Karpas-422 (cell line): Measurements from ENCODE around the gene MT1B. TPM values are rescaled to one million over a fixed set of nuclear protein-coding genes. Genes with fewer than 3 reads are reported as not detected.

Experiments used
- DNase-seq: peaks from one replicate; pipeline ENCODE4 v3.0.0-alpha.2; 2015
- H2AFZ ChIP-seq: fragments of 200-600 bp; sonication (generic); 2 replicates; pipeline ENCODE4 v1.6.1; 2014; ENCODE audit warnings: antibody characterized with exemption, low read length, mixed read lengths
- H3K27ac ChIP-seq: fragments of 200-600 bp; sonication (generic); 2 replicates; pipeline ENCODE4 v1.5.1; 2014; ENCODE audit warnings: mild to moderate bottlenecking, low read length, moderate library complexity
- H3K27me3 ChIP-seq: fragments of 200-600 bp; sonication (generic); 2 replicates; pipeline ENCODE4 v1.6.1; 2014; ENCODE audit warnings: low read length, mixed read lengths
- H3K36me3 ChIP-seq: fragments of 200-600 bp; sonication (generic); 2 replicates; pipeline ENCODE4 v1.6.1; 2014; ENCODE audit warnings: low read length, mixed read lengths; ENCODE audit not compliant: insufficient read depth
- H3K4me1 ChIP-seq: fragments of 200-600 bp; sonication (generic); 2 replicates; pipeline ENCODE4 v1.6.1; 2014; ENCODE audit warnings: mild to moderate bottlenecking, low read length, mixed read lengths
- H3K4me2 ChIP-seq: fragments of 200-600 bp; sonication (generic); 2 replicates; pipeline ENCODE4 v1.6.1; 2014; ENCODE audit warnings: low read length, low read depth, mild to moderate bottlenecking; ENCODE audit not compliant: poor library complexity, severe bottlenecking
- H3K4me3 ChIP-seq: fragments of 200-600 bp; sonication (generic); 2 replicates; pipeline ENCODE4 v1.5.1; 2014; ENCODE audit warnings: mild to moderate bottlenecking, antibody characterized with exemption, low read length, mixed read lengths
- H3K79me2 ChIP-seq: fragments of 200-600 bp; sonication (generic); 2 replicates; pipeline ENCODE4 v1.6.1; 2014; ENCODE audit warnings: mild to moderate bottlenecking, low read length, mixed read lengths
- H3K9ac ChIP-seq: fragments of 200-600 bp; sonication (generic); 2 replicates; pipeline ENCODE4 v1.6.0; 2014; ENCODE audit warnings: low read length
- H3K9me2 ChIP-seq: fragments of 200-600 bp; sonication (generic), shearing (Covaris generic); replicated peaks from 2 replicates; pipeline ENCODE4 v1.6.0; 2014; ENCODE audit warnings: mild to moderate bottlenecking, low read length, moderate library complexity; ENCODE audit not compliant: insufficient read depth
- H3K9me3 ChIP-seq: fragments of 300-700, 200-600 bp; sonication (generic); 2 replicates; pipeline ENCODE4 v1.6.1; 2014; ENCODE audit warnings: low read length, mixed read lengths
- H4K20me1 ChIP-seq: fragments of 200-600 bp; sonication (generic); 2 replicates; pipeline ENCODE4 v1.6.1; 2014; ENCODE audit warnings: mild to moderate bottlenecking, antibody characterized with exemption, low read length, low read depth; ENCODE audit not compliant: insufficient read depth
- total RNA-seq: library from RNA; depleted of rRNA; stranded (reverse); fragments of >200 nt; shearing (Covaris generic); gene quantifications from 2 replicates; pipeline ENCODE4 v1.2.3, GENCODE V29; 2014; ENCODE audit warnings: low replicate concordance

The MT1B gene
- total RNA-seq, 1 experiment from 2014 or later: 2.7 TPM

DNA sequence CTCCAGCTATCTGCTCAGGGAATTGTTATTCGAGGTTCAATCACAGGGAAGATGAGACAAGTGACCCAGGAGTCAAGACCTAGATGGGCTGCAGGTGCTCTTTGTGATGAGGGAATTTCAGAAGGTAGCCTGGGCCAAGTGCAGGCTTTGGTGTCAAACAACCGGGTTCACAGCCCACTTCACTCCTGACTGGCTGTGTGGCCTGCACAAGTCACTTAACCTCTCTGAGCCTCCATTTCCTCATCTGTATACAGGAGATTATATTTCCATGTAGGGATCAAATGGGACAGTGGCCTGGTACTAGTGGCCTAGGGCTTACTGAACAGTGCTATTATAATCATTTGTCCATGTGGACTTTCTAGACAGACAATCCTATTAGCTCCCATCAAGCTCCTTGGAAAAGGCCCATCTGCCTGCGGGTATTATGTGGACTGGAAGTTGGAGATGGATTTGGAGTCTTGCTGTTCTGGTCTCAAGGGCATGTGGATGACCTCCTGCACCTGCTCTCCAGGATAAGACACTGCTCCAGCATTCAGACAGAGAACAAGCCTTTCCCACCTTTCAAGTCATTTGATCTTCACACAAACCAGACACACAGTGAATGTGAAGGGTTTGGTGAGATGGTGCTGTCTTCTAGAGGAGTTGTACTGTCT, 27.5 kb downstream of the MT1B start:
- Histone ChIP-seq H3K36me3 (no peaks in the 10 kb centered on the region), H3K9me3 (no peaks in the 10 kb centered on the region), H3K4me3 (no peak overlapping the region), H3K27me3 (no peaks in the 10 kb centered on the region), H3K27ac (no peak overlapping the region), H3K4me1 (peaks cover 35% of the 10 kb centered on the region), H4K20me1 (peaks cover 7% of the 10 kb centered on the region; the same call in 1 of the 2 replicates), H3K9ac (no peak overlapping the region), H3K4me2 (no peak overlapping the region), H3K9me2 (no peaks in the 10 kb centered on the region), H2AFZ (no peak overlapping the region), H3K79me2 (no peaks in the 10 kb centered on the region)
- DNase-seq: no peak

DNA sequence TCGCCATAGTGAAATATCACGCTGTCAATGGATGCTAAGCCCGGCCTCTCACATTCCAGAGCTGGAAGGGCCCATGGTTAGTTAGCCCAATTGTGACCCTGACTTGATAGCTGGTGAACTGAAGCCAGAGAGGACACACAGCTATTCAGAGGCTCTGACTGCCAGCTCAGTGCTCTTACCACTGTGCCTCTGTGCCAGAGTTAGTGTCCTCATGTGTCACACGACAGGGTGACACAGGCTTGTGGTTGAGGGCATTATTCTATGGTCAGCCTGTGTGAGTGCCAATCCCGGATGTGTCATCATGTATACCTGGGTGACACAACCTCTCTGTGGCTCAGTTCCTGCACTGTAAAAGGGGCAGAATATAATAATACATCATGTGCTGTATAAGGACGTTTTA, 28.1 kb downstream of the MT1B start:
- no peaks in the 10 kb centered on the region for H3K27me3 ChIP-seq
- H3K4me1 ChIP-seq: peaks cover 36% of the 10 kb centered on the region
- no peak overlapping the region for H2AFZ ChIP-seq
- no peaks in the 10 kb centered on the region for H3K36me3 ChIP-seq
- no peak overlapping the region for H3K27ac ChIP-seq
- no peak overlapping the region for H3K4me2 ChIP-seq
- H3K9me3 ChIP-seq: no peaks in the 10 kb centered on the region
- no peak overlapping the region for H3K4me3 ChIP-seq
- DNase-seq: no peak
- H4K20me1 ChIP-seq: peaks cover 7% of the 10 kb centered on the region; the same call in 1 of the 2 replicates
- no peak overlapping the region for H3K9ac ChIP-seq
- no peaks in the 10 kb centered on the region for H3K79me2 ChIP-seq
- no peaks in the 10 kb centered on the region for H3K9me2 ChIP-seq

DNA sequence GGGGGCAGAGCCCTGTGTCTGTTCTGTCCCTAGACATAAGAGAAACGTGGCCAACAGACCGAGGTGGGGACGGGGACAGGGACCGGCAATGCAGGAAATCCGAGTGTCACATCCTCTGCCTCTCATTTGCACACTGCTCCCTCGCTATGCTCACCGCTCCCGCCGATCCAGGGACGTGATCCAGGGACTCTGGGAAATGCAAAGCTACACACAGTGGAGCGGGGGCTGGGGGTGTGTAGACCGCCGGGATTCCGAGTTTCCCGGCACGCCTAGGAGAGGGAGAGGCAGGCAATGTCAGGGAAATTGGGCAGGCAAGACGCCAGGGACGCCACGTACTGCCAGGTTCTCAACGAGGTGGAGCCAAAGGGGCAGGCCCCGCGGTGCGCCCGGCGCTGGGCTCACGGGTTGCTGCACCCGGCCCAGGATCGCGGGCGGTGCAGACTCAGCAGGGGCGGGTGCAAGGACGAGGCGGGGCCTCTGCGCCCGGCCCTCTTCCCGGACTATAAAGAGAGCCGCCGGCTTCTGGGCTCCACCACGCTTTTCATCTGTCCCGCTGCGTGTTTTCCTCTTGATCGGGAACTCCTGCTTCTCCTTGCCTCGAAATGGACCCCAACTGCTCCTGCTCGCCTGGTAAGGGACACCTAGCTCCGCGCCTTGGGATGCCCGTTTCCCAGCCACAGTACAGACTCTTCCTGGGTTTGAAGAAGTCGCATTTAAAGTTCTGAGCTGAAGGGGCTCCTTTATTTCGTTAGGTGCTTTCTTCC, 30.4 kb downstream of the MT1B start, which contains the start of gene MT1X:
Gene MT1X, plus strand, starts transcription at position 532 of the 764 bp plus-strand sequence. Its CDS starts 71 bp downstream, at position 603.
- no peaks in the 10 kb centered on the region for H3K9me3 ChIP-seq
- H4K20me1 ChIP-seq: peaks cover 7% of the 10 kb centered on the region; the same call in 1 of the 2 replicates
- no peaks in the 10 kb centered on the region for H3K79me2 ChIP-seq
- H3K4me1 ChIP-seq: peaks cover 30% of the 10 kb centered on the region
- H3K9ac ChIP-seq: peak within 1 kb of the TSS; percentile 87
- peak; percentile 97 for DNase-seq
- no peaks in the 10 kb centered on the region for H3K36me3 ChIP-seq
- no peaks in the 10 kb centered on the region for H3K9me2 ChIP-seq
- peak within 1 kb of the TSS; percentile 99 for H3K4me2 ChIP-seq
- H3K27ac ChIP-seq: no peak within 1 kb of the TSS
- H3K4me3 ChIP-seq: peak within 1 kb of the TSS; percentile 87
- no peaks in the 10 kb centered on the region for H3K27me3 ChIP-seq
- peak within 1 kb of the TSS; percentile 92 for H2AFZ ChIP-seq

DNA sequence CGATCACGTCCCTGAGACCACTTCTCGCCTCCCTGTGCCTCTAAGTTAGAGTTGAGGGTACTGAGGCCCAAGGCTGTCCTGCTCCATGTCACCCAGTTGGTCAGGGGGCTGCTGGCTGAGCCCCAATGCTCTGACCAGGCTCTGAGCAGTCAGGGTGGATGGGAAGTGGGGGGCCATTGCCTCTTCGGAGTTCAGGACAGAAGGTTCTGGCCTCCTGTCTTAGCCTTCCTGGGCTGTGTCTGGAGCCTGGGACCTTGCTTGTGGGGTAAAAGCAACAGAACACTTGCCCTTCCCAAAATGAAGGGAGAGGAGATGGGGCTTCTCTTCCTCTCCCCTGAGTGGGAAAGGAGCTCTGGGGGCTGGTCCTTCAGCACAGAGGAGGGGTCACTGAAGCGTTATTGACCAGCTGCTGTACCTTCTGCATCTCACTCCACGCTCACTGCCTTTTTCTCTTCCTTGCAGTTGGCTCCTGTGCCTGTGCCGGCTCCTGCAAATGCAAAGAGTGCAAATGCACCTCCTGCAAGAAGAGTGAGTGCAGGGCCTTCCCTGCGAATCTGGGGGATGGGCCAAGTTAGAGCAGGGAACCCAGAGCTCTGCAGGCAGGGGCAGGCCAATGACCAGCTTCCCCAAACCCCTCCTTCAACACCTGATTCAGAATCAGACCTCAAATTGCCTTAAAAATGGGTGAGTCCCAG, 31.2 kb downstream of the MT1B start:
- Histone ChIP-seq H2AFZ (no peak overlapping the region; the same call in 1 of the 2 replicates), H3K9ac (peak overlapping the region; percentile 87), H3K9me3 (no peaks in the 10 kb centered on the region), H3K4me1 (peaks cover 30% of the 10 kb centered on the region), H3K79me2 (no peaks in the 10 kb centered on the region), H3K4me2 (peak overlapping the region; percentile 99), H3K36me3 (no peaks in the 10 kb centered on the region), H3K9me2 (no peaks in the 10 kb centered on the region), H3K27me3 (no peaks in the 10 kb centered on the region), H3K4me3 (peak overlapping the region; percentile 87), H4K20me1 (peaks cover 7% of the 10 kb centered on the region; the same call in 1 of the 2 replicates), H3K27ac (no peak overlapping the region)
- peak; percentile 60 for DNase-seq

DNA sequence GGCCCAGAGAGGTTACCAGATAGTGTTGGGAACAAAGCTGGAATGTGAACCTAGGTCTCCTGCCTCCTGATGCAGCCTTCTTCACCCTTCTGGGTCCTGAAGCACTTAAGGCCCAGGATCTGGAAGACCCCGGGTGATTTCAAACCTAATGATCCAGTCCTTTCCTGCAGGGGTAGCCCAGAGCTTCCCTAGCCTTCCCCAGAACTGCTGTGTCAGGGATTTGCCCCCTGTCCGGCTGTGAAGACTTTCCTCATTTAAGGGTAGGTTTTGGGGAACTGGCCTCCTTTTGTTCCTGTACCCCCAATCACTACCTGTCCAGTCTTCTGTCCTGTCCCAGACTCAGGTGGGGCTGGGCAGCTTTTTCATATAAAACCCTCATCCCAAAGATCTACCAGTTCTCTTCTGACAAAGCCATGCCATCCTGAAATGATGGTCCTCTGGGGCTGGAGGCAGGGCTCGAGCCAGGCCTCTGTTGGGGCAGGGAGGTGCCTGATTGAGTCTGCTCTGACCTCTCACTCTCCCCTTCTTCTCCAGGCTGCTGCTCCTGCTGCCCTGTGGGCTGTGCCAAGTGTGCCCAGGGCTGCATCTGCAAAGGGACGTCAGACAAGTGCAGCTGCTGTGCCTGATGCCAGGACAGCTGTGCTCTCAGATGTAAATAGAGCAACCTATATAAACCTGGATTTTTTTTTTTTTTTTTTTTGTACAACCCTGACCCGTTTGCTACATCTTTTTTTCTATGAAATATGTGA, 31.9 kb downstream of the MT1B start:
- H3K9me2 ChIP-seq: no peaks in the 10 kb centered on the region
- peaks cover 30% of the 10 kb centered on the region for H3K4me1 ChIP-seq
- peak overlapping the region; percentile 87 for H3K9ac ChIP-seq
- no peaks in the 10 kb centered on the region for H3K79me2 ChIP-seq
- peak overlapping the region; percentile 87 for H3K4me3 ChIP-seq
- H3K36me3 ChIP-seq: no peaks in the 10 kb centered on the region
- peak overlapping the region; percentile 99 for H3K4me2 ChIP-seq
- H3K9me3 ChIP-seq: no peaks in the 10 kb centered on the region
- H4K20me1 ChIP-seq: peaks cover 7% of the 10 kb centered on the region; the same call in 1 of the 2 replicates
- no peak overlapping the region for H2AFZ ChIP-seq
- H3K27me3 ChIP-seq: no peaks in the 10 kb centered on the region
- DNase-seq: no peak
- no peak overlapping the region for H3K27ac ChIP-seq

DNA sequence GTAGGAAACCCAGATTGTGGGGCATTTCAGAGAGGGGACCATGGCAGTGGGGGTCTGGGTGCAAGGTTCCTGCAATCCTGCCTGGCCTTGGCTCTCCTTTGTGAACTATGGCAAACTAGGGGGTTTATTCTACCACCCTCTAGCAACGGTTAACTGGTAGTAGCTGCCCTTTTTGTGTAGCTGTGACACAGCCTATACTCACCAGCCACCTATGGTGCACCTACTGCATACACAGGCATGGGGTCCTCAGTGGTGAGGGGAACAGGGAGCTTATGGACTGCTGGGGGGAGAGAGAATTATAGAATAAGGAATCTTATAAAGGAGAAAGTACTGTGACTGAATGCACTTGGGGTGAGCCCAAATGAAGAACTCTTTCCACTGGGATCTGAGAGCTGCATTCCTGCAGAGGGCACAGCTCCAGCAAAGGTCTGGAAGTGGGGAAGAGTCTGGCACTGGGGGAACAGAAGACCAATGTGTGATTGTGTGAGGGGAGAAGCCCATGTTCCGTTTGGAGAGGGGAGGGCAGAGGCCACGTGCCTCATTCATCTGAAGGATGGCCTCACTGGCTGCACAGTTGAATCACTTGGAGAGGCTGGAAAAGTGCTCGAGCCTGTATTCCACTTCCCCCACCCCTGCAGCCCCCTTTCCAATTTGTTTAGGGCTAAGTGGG, 32.7 kb downstream of the MT1B start:
- Histone ChIP-seq H3K9ac (peak overlapping the region; percentile 87), H3K9me2 (no peaks in the 10 kb centered on the region), H3K36me3 (no peaks in the 10 kb centered on the region), H3K27ac (no peak overlapping the region), H3K4me2 (peak overlapping the region; percentile 99), H3K79me2 (no peaks in the 10 kb centered on the region), H4K20me1 (peaks cover 7% of the 10 kb centered on the region; the same call in 1 of the 2 replicates), H2AFZ (no peak overlapping the region), H3K4me1 (peaks cover 30% of the 10 kb centered on the region), H3K27me3 (no peaks in the 10 kb centered on the region), H3K4me3 (no peak overlapping the region; the same call in 1 of the 2 replicates), H3K9me3 (no peaks in the 10 kb centered on the region)
- DNase-seq: no peak

DNA sequence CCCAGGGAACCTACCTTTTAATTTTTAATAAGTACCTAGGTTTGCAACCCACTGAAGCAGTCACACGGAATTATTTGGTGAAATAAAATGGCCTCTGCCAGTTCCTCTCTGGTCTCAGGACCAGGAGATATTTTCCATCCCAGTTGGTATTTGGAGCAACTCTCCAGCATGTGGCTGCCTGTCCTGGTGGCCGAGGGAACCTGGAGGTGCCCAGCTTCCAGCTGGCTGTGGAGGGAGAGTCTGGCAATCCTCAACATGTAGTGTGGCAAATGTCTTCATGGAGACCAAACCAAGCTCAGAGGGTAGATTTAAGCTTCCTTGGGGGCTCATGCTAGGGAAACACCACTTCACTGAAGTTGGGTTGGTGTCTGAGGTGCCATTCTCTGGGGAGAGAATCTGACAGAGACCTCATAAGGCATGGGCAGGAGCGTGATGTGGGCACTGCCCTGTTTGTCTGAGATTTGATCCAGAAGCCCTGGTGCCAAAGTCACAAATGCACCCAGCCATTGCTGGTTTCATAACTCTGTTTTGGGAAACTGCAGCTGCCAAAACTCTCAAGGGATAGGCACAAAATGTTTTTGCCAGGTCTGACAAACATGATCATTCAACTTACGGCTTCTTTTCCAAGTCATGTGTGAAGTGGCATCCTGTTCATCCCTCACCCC, 33.4 kb downstream of the MT1B start:
- Histone ChIP-seq H2AFZ (no peak overlapping the region), H3K9me2 (no peaks in the 10 kb centered on the region), H3K27ac (no peak overlapping the region), H3K4me1 (peaks cover 30% of the 10 kb centered on the region), H3K4me2 (no peak overlapping the region), H3K79me2 (no peaks in the 10 kb centered on the region), H4K20me1 (peaks cover 7% of the 10 kb centered on the region; the same call in 1 of the 2 replicates), H3K9me3 (no peaks in the 10 kb centered on the region), H3K4me3 (no peak overlapping the region), H3K27me3 (no peaks in the 10 kb centered on the region), H3K36me3 (no peaks in the 10 kb centered on the region), H3K9ac (no peak overlapping the region)
- DNase-seq: no peak
